SIG-M5 treated with dmso at 0.1 percent for 504 hours (cell line): ENCODE results near the gene NELFA.

Source experiments
- DNase-seq: peaks from one replicate; lab custom pipeline; 2025; ENCODE audit not compliant: unreplicated experiment; lab: John Stamatoyannopoulos, UW

Gene NELFA

DNA sequence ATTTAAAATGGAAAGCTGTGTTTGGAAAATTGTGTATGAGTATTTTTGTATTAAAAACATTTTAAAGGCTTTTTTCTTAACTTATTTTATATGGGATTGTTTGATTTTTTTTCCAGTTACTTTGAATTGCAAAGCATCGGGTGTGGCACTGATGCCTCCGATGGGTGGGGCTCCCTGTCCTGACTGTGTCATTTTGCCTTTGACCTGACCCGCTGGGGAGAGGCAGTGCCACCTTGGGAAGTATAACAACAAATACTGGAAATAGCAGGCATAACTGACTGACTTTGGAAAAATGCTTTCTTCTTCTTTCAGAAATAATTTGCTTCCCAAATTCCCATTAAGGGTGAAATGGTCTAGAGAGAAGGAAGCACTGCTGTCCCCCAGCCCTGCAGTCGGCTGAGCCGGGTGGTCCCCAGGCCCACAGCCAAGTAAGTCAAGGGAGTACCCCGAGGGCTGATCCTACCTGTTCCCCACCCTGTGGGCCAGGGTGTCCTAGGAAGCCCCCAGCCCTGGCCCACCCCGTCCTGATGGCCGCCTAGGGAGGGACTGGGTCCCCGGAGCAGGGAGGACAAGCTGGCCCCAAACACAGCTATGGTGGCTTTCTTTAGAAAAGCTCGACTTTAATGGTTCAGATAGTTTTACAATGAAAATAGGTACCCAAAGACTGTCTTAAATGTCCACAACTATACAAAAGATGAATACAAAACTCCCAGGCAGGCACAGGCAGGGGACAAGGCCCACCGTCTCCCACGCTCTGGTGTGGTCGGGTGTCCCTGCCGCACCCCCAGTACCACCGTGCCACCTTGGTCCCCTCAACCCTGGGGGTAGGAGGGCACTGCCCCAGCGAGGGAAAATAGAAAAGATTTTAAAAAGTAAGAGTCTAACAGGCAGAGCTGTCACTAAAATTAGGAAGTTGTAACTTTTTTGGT is 26.4 kb downstream of the NELFA start:
- no peak for DNase-seq

DNA sequence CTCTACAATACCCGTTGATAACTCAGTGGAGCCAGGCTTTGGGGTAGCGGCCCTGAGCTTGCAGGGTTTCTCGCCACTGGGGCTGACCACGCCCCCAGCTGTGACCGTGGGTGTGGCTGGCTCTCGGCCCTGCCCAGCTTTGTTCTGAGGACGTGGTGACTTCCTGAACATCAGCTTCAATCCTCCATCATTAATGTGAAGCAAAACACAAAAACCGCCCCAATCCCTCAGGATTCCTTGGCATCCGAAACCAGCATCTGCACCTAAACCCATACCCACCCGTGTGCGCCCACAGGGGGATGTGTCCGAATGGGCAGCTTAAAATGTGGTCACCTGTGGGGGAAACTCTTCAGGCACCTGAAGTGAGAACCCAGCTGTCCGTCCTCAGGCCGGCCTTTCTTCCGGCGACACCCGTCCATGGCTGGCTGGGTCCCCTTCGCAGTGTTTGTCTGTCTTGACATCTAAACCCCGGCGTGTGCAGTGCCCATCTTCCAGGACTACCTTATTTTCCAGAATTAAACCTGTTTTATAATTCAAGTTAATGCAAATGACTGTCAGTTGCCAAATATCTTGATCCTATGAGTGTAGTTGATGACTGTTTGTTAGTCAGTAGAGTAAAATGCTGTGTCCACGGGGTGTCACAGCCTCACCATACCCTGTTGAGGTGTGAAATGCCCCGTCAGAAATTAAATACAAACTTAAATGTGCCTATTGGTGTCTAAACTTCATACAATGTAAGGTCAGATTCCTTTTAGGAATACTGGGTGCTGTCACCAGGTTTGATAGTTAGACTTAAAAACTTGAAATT is 27.3 kb downstream of the NELFA start:
- DNase-seq: no peak

DNA sequence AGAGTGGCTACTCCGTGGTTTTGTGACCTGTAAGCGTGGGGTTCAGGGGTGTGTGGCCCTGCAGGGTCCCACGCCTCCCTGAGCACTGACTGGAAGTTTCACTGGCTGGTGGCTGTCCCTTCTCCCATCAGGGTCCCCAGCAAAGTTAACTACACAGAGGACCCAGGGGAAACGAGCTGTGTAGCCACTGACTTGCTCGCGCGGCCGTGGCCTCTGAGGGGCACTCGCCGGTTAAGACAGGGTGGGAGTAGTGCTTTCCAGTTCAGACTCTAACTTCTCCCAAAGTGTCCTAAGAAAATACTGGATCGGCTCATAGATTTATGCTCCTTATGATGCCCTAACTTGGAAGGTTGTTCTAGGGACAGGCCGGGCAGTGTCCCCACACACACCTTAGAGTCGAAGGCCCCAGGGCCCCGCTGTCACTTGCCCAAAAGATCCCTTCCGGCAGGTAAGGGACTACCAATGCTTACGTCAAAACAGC is 28.2 kb downstream of the NELFA start:
- no peak for DNase-seq

DNA sequence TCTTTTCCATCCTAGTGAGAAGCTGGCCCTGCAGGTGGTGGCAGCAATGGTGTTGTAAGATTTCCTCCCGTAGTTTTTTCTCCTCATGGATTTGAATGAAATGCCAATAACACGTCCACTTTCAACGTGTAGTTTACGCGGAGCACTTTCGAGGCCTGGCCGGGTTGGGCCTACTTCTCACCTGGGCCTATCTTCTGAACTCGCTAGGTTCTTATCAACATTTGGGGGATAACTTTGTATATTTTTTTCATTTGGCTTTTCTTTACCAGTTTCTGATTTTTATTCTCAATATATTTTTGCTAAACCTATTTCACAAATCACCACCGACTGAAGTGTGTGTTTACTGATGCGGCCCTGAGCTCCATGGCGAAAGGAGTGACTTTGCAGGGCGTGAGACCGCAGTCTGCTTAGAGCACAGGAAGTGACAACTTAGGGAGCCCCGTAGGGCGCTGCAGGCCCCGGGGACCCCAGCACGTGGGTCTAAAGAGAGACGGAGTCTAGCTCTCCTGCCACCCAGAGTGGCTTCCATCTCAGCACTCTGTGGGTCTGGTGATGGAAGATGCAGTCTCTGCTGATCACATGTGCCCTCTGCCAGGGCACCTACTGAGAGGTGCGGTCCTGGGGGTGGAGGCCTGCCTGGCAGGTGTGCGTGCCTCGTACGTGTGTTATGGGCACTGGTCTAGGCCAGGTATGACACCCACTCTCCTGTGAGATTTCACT is 29.1 kb downstream of the NELFA start:
- no peak for DNase-seq

DNA sequence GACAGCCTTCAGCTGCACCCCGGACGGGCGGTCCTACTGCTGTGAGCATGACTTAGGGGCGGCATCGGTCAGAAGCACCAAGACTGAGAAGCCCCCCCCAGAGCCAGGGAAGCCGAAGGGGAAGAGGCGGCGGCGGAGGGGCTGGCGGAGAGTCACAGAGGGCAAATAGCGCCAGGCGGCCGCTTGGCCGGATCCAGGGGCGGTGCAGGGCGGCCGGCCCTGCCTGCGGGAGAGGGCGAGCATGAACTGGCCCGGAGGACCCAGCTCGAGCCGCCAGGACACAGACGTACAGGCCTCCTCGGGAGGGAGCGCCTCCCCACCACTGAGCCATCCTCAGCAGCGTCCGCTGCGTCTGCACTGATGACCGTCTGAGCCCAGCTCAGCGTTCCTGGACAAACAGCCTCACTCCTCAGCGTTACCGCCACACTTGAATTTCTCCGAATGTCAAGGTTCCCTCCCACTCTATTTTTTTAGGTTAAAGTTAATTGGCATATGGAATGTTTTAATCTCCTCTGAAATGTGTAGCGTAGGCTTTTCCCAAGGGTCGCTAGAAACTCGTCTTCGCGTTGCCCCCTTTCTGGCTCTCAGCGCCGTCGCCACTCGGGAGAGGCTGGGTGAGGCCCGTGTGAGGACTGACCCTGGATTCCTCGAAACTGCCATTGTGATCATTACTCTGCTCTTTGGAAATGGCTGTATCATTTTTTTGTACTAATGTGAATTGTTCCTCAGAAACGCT is 29.9 kb downstream of the NELFA start:
- DNase-seq: no peak

DNA sequence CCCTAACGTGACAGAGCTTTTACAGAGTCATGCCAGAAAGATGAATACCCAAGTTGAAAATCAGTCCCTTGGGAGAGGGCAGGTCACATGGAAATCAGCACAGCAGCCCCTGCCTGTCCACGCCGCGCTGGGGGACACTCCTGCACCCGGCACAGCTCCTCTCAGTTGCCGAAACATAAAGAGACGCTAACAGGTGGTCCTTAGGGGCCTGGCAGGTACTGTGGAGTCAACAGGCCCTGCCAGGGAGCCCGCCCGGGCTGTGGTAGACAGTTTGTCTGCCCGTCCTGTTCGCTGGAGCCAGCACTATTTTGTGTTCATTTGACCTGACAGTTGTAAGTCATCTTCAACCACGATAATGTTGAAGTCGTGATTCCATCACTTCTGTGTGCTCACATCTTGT is 30.5 kb downstream of the NELFA start:
- no peak for DNase-seq

DNA sequence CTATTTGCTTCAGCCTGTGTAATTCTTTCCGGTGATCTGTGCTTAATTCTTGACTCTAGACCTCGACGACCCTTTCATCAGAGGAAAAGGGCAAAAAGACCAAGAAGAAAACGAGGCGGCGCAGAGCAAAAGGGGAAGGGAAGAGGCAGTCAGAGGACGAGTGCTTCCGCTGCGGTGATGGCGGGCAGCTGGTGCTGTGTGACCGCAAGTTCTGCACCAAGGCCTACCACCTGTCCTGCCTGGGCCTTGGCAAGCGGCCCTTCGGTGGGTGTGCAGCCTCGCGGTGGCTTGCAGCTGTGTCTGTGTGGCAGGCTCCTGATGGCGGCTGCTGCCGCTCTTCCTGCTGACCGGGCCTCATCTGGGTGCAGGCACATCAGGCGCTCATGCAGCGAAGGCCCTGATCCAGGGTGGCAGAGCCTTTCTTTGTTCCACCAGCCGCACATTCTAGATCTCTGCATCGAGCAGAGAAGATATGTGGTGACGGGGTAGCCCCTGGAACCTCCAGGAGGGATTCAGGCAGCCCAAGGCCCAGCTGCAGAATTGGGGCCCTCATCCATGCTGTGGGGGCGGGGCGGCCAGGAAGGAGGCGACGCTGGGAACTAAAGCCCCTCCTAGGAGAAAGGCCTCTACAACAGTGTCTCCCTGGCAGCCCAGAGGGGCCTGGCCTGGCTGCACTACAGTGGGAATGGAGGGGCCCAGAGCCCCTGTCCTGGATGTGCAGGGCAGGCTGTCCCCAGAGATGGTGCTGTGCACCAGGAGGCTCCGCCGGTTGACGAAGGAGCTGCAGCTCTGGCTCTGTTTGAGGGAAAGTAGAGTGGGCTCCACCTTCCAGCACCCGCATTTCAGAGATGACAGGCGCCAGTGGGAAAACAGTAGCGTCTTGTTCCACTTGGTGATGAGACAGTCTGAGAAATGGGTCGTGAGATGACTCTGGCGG is 32.1 kb downstream of the NELFA start:
- DNase-seq: no peak

DNA sequence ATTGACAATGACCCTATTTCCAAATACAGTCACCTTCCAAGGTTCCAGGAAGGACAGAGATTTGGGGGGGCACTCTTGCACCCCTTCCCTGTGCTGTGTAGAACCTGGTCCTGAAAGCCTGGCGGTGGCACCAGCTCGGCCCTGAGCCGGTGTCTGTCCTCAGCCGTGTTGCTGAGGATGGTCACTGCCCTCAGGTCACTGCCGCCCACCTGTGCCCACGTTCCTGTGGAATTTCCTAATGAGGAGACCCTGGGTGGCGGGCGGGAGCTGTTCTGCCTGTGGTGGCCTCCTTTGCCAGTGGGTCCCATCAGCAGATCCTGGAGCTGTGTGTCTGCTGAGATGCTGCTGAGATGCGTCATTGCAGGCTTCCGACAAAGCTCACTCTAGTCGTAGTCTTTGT is 32.9 kb downstream of the NELFA start:
- DNase-seq: no peak

DNA sequence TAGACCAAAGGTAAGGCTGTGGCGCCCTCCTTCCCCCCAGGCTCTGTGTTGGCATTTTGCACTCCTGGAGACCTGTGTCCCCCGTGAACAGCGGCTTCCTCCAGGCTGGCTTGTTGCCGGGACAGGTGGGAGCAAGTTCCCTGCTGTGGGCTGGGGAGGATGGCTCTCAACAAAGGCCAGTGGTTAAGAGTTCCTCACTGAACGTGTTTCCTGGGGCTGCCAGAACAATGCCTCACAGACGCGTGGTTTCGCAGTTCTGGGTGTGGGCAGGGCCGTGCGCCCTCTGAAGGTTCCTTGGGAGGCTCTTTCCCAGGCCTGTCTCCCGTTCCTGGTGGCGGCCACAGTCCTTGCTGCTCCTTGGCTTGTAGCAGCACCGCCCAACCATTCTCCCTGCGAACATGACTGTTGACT is 33.4 kb downstream of the NELFA start:
- DNase-seq: no peak

DNA sequence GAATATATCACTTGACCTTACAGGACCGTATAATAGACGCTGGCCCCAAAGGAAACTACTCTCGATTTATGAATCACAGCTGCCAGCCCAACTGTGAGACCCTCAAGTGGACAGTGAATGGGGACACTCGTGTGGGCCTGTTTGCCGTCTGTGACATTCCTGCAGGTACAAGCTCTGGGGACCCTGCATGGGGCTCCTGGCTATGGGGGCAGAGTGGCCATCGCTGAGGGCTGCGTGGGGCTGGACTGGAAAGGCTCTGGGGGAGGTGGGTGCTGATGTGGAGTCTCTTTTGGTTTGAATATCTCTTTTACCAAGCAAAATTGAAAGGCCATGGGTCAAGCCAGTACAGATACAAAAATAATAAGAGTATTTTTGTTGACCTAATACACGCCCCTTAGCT is 33.9 kb downstream of the NELFA start:
- DNase-seq: no peak

DNA sequence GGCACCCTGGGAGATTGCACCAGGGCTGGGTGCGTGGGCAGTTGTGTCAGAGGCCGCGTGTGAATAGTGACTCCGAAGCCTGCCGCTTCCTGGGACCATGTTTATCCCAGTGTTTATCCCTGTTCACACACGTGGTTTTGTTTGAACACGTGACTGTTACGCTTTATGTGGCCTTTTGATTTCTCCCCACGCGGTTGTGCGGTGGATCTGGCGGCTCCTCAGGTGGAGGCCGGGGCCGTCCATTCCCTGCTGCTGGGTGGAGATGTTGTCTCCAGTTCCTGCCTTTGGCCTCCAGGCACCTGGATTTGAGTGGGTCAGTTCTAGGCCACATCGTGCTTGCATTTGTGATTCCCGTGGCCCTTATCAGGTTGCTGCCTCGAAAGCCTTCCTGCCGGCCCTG is 35.1 kb downstream of the NELFA start:
- no peak for DNase-seq

DNA sequence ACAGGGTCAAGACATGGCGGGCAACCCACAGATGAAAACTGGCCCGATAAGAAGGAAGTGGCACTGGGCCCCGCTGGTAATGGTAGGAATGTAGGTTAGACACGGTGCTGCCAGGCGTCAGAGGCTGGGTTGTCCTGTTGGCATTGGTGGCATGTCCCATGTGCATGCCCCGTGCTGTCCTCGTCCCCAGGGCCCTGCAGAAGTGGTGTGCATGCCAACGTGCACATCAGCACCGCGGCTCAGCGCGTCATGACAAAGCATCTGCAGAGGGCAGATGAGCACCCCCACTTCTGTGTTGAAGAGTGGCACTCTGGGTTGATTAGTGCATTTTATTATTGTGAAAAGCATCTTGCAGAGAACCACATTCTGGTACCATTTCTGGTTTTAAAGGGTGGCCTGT is 35.6 kb downstream of the NELFA start:
- no peak for DNase-seq

DNA sequence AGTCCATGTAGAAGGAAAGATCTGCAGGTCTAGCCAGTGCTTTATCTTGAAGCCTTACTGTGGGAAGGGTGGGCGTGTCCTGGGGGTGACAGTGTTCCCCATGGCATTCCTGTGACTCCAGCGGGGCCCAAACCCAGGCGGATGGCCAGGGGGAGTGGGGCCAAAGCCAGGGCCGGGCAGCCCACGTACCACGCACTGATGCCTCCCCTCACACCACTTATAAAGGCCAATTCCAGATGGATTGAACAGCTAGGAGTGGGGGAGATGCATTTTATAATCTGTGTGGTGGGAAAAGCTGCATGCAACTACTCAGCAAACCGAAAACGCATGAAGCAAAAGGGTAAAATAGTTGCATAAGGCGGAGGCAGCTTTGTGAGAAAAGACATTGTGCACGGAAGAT is 36.4 kb downstream of the NELFA start:
- DNase-seq: no peak

DNA sequence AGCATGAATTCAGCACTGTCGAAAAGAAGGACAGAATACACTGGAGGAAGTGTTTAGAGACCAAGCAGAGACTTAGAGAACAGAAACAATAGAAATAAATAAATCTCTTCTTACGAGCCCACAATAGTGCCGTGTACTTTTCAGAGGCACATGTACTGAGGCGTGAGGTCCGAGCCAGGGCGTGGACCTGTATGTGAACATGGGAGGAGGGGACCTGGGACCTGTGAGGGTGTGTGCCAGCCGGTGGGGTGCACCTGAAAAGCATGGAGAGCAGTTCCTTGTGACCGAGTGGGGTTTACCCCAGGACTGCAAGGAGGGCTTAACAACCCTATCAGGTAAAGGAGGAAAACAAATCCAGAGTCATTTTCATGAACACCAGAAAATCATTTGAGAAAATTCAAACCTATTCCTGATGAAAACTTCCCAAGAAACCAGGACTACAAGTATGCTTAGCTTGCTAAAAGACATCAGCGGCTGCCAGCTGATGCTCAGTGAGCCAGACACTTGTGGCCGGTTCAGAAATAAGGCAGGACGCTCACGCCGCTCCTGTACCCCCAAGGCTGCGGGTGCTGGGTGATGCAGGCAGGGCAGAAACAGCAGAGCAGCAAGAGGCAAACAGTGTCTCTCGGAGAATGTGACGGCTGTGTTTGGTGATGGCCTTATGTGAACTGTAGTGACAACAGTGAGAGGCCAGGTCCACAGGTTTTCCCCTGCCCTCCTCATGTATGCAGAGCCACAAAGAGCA is 37.1 kb downstream of the NELFA start:
- no peak for DNase-seq

DNA sequence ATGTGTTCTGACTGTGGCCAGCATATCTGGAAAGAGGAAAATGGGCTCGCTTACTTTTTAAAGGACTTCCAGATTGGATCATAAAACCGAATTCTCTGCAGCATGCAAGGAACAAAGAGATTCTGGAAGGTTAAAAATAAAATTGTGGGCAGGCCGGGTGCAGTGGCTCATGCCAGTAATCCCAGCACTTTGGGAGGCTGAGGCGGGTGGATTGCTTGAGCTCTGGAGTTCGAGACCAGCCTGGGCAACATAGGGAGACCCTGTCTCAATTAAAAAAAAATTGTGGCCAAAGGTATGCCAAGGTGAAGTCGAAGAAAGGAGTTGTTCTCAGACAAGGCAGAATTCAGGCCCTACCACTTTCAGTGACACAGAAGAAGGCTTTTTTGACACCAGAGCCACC is 37.8 kb downstream of the NELFA start:
- DNase-seq: no peak

DNA sequence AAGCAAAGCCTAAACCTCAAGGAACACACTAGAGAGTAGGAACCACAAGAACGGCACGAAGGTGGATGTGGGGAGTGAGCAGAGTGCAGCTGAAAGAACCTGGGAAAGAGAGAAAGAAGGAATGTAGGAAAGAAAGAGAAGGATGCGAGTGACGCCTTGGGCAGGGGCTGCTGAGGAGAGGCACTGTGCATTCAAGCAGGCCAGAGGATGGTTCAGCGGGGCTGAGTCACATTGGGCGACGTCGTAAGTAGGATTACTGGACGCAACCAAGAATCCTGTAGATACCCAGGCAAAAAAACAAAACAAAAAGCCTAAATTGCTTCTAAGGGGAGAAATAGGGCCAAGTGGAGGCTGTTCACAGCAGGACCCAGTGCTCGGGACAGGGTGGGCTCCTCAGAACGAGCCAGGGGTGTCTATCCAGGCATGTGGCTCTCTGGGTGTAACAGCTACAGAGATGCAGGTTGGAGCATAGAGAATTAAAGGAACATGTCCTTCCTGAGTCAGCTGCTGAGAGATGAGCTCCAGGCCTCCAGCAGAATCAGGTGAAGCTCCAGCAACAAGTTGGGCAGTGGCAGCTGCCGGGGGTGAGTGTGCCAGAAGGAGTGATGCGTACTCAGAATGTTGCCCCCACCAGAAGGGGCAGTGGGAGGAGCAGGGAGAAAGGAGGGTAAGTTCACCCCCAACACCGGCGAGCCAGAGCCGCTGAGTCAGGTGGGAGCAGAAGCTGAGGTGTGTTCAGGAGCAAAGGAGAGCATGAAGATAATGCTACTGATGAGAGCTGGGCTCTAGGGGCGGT is 38.6 kb downstream of the NELFA start:
- DNase-seq: no peak

DNA sequence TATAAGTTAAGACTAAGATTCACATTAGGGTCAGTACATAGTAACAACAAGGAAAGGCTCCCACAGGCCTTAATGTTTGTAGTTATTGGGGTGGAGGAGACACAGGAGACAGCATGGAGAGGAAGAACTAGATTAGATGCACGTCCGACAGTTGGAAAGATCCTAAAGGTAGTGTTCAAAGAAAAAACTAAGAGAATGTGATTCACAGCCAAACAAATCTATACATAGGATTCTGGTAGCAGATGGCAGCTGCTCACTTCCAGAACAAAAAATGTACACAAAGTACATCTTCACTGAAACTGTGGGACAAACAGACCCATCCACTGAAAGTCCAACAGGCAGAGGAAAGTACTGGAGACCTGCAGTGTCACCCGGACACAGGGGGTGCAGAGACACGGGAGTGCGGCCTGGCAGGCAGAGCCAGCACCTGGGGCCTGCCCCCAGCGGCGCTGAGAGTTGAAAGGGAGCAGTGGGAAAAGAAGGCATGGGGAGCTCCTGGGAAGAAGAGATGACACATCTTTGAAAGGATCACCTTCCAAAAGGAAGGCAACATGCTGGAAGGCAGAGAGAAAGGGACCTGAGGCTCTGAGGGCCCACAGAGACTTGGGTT is 40.0 kb downstream of the NELFA start:
- DNase-seq: no peak
